Activated gamma-delta T cell treated with anti-CD3 and anti-CD28 coated beads, Interleukin-2, amount 50 U/mL, for 16 hours (primary cell): ENCODE data around the gene TTC7B.
"Not testable (repeated sequence)": the region's sequence is repeated elsewhere in the genome, so short reads cannot be mapped to it uniquely, and the experiment has no call there.

Experiments used
- DNase-seq: peaks from one replicate; pipeline ENCODE4 v3.0.0-alpha.2; 2020; ENCODE audit warnings: low read depth

The TTC7B gene

GRCh38 chr14:90525353-90526028, 290.7 kb downstream of the TTC7B start:
- DNase-seq = not testable (repeated sequence)

GRCh38 chr14:90523961-90524875, 292.0 kb downstream of the TTC7B start:
- DNase-seq = no peak

GRCh38 chr14:90523544-90523943, 292.7 kb downstream of the TTC7B start:
- DNase-seq = no peak

- DNase-seq = no peak
Measured at GRCh38 chr14:90522571-90523191, 293.5 kb downstream of the TTC7B start.

GRCh38 chr14:90521930-90522483, 294.2 kb downstream of the TTC7B start:
- DNase-seq = no peak

GRCh38 chr14:90521084-90521929, 294.9 kb downstream of the TTC7B start:
- DNase-seq = no peak

GRCh38 chr14:90520326-90520725, 295.9 kb downstream of the TTC7B start:
- DNase-seq = no peak

- no peak for DNase-seq
Measured at GRCh38 chr14:90519262-90519920, 296.8 kb downstream of the TTC7B start.

GRCh38 chr14:90518941-90519256, 297.3 kb downstream of the TTC7B start:
- DNase-seq = no peak

- DNase-seq = no peak
Measured at GRCh38 chr14:90518069-90518940, 297.9 kb downstream of the TTC7B start.

- DNase-seq = no peak
Measured at GRCh38 chr14:90517076-90517841, 299.0 kb downstream of the TTC7B start.

GRCh38 chr14:90514566-90514965, 301.7 kb downstream of the TTC7B start:
- no peak for DNase-seq

- no peak for DNase-seq
Measured at GRCh38 chr14:90514015-90514398, 302.2 kb downstream of the TTC7B start.

GRCh38 chr14:90513161-90514014, 302.8 kb downstream of the TTC7B start:
- DNase-seq = no peak

- DNase-seq = no peak
Measured at GRCh38 chr14:90512329-90512991, 303.8 kb downstream of the TTC7B start.

GRCh38 chr14:90511795-90512328, 304.4 kb downstream of the TTC7B start:
- no peak for DNase-seq

- no peak for DNase-seq
Measured at GRCh38 chr14:90511252-90511651, 305.0 kb downstream of the TTC7B start.

- DNase-seq = no peak
Measured at GRCh38 chr14:90510159-90510558, 306.1 kb downstream of the TTC7B start.
